GM19035 (cell line): Measurements from ENCODE around the gene NFIA.

Experiments
- ATAC-seq: cut with Tn5 transposase; IDR thresholded peaks from one replicate; pipeline ENCODE4 v1.9.1; 2021; ENCODE audit not compliant: unreplicated experiment

The NFIA gene

GRCh38 chr1:61149010-61149860, 66.9 kb downstream of the NFIA start:
- no peak for ATAC-seq

- no peak for ATAC-seq
These were observed 69.2 kb downstream of the NFIA start for GRCh38 chr1:61151565-61151964.

- no peak for ATAC-seq
These were observed 69.7 kb downstream of the NFIA start for GRCh38 chr1:61152066-61152465.

- ATAC-seq, result no peak
These were observed 70.2 kb downstream of the NFIA start for GRCh38 chr1:61152469-61153105.

- no peak for ATAC-seq
These were observed 74.5 kb downstream of the NFIA start for GRCh38 chr1:61156576-61157467.

- no peak for ATAC-seq
These were observed 75.2 kb downstream of the NFIA start for GRCh38 chr1:61157468-61157987.

- no peak for ATAC-seq
These were observed 76.2 kb downstream of the NFIA start for GRCh38 chr1:61158591-61158990.

- no peak for ATAC-seq
These were observed 78.2 kb downstream of the NFIA start for GRCh38 chr1:61160526-61160925.

GRCh38 chr1:61162520-61163258, 80.3 kb downstream of the NFIA start:
- no peak for ATAC-seq

GRCh38 chr1:61163355-61163754, 81.0 kb downstream of the NFIA start:
- no peak for ATAC-seq

GRCh38 chr1:61165402-61165801, 83.0 kb downstream of the NFIA start:
- ATAC-seq, result no peak

- no peak for ATAC-seq
These were observed 84.9 kb downstream of the NFIA start for GRCh38 chr1:61167309-61167708.

- no peak for ATAC-seq
These were observed 86.7 kb downstream of the NFIA start for GRCh38 chr1:61169045-61169444.

GRCh38 chr1:61169634-61170033, 87.3 kb downstream of the NFIA start:
- ATAC-seq, result no peak

- no peak for ATAC-seq
These were observed 88.2 kb downstream of the NFIA start for GRCh38 chr1:61170328-61171238.

GRCh38 chr1:61171346-61171745, 89.0 kb downstream of the NFIA start:
- ATAC-seq, result no peak

- ATAC-seq, result no peak
These were observed 89.6 kb downstream of the NFIA start for GRCh38 chr1:61171974-61172373.

GRCh38 chr1:61173118-61173517, 90.8 kb downstream of the NFIA start:
- ATAC-seq, result no peak

- ATAC-seq, result no peak
These were observed 91.9 kb downstream of the NFIA start for GRCh38 chr1:61174060-61174795.
